ENCODE results near the gene CTNND2.

The CTNND2 gene

DNA sequence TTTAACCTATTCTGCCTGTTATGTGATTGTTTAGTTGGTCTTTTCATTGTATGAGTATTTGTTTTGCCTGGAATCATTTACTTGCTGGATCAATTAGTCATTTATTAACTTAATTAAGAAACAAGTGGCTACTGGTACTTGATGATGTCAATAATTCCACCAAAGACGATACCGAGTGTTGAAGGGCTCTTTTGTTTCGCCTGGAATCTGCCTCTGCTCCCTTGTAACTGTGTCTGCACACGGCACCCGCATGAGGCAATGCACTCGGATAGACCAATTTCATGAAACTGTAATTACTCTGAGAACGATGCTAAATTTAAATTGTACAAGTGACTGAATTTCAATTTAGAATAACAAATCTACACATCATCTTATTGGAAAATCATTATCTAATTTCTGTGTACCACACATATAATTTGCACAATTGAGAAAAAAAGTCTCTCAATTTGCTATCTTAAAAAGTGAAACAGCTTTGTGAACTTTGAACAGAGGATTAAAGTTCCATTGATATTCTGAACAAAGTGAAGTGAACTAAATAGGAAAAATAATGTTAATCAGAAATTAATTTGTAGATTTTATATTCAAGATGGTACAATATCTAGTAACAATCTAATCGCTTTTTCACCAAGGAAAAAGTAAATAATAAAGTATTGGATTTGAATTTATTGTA is 143.2 kb downstream of the CTNND2 start:
- DNase-seq (ENCODE audit: low spot score): no peak

DNA sequence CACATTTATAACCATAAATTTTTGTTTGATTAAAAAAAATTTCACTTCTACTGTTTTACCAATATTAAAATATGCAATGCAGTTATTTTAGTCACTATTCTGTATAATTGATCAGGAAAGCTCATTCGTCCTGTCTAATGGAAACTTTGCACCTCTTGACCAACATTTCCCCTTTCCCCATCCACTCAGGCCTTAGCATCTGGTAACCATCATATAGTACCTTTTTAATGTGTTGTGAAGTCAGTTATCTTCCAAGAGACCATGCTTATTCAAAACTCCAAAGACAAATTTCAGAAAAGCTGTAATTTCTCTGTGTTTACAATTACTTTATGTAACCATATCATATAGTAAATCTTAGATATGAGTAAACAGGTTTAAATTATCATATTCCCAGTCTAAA is 145.9 kb downstream of the CTNND2 start:
- no peak for DNase-seq (ENCODE audit: low spot score)

GRCh38 chr5:11757661-11758060 is 146.6 kb downstream of the CTNND2 start:
- no peak for DNase-seq (ENCODE audit: low spot score)

GRCh38 chr5:11737010-11737409 is 167.2 kb downstream of the CTNND2 start:
- no peak for DNase-seq (ENCODE audit: low spot score)

- DNase-seq (ENCODE audit: low spot score): no peak
These were observed 169.9 kb downstream of the CTNND2 start for GRCh38 chr5:11734369-11734768.

- no peak for DNase-seq (ENCODE audit: low spot score)
These were observed 170.4 kb downstream of the CTNND2 start for GRCh38 chr5:11733840-11734192.

DNA sequence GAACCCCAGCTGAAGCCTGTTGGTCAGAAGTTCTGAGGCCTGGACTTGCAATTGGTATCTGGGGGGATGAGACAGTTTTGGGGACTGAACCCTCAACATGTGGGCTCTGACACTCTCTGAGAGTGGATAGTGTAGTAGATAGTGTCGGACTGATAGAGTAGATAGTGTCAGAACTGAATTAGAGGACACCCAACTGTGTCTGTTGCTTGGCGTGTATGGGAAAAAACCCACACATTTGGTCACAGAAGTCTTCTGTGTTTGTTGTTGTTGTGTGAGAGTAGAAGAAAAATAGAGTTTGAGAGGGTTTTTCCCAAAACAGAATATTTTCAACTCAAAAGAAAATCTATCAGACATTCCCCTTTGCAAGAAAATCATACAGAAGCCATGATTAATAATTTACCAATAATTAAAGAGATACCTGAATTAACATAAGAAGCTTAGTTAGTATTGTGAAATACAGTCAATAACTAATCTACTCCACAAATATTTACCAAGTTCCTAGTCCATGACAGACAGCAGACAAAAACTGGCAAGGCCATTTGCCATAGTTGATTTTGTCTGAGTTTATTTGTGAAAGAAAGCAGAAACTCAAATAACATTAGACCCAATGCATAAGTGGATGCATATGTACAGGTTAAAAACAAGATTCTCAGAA is 170.9 kb downstream of the CTNND2 start:
- no peak for DNase-seq (ENCODE audit: low spot score)

GRCh38 chr5:11724940-11725339 is 179.3 kb downstream of the CTNND2 start:
- no peak for DNase-seq (ENCODE audit: low spot score)

GRCh38 chr5:11719888-11720481 is 184.3 kb downstream of the CTNND2 start:
- no peak for DNase-seq (ENCODE audit: low spot score)

DNA sequence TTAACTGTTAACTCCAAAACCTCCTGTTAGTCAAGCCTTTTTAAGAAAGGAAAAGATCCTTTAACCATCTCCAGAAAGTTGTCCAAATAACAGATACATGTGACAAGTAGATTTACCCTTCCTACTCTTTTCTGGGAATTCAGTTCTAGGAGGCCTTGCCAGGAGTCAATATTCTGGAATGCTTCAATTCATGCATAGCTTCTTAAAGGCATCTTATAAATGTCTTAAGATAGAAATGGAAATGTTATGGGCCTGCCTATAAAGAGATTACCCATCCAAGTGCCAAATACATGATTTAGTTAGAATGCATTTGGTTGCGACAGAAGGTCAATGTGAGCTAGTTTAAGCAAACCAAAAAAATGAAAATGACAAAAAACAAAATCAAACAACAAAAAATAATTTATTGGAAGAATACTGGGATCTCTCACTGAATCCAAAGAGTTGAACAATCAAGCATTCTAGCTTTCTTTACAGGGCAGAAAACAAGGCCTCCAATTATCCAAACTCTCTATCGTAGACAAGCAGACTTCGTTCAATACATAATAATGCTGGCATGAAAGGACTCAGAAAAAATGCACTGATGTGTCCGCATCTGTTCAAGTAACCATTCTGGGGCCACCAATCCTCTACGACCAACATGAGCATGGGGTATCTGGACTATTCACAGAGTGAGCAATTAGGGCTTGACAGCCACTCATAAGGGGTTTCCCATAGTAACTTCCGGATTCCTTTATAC is 188.6 kb downstream of the CTNND2 start:
- no peak for DNase-seq (ENCODE audit: low spot score)

DNA sequence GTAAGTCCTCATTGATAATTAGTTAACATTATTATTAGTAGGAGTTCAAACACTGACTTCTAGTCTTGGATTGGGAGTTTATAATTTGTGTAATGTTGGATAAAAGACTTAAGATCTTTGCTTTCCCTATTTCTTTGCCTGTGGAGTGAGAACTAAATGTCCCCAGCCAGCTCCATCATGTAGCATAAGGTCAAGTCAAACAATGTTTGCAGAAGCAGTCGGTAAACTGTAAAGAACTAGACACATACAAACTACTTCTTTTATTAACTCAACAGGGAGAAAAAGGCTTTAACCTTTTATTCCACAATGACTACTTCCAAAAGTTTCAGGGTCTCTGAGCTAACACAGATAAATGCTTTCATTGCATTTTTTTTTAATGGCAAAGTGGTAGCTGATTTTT is 192.3 kb downstream of the CTNND2 start:
- no peak for DNase-seq (ENCODE audit: low spot score)

GRCh38 chr5:11709021-11709420 is 195.2 kb downstream of the CTNND2 start:
- no peak for DNase-seq (ENCODE audit: low spot score)

- no peak for DNase-seq (ENCODE audit: low spot score)
These were observed 199.3 kb downstream of the CTNND2 start for GRCh38 chr5:11704916-11705315.

DNA sequence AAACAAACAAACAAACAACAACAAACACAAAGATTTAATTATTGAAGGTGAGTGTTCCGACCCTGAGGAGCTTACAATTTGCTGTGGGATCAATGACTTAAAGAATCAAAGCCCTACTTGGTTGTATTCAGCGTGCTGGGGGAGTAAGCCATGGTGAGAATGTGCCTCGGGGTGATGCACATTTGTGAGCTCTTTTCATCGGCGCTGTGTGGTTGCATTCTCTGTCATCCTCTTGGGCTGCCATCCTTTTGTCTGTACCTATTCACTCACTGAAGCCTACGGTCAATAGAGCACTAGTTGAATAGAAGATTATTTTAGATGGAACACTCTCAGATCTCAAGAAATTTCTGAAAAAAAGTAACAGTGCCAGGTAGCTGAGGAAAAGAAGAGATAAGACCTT is 203.9 kb downstream of the CTNND2 start:
- DNase-seq (ENCODE audit: low spot score): no peak

DNA sequence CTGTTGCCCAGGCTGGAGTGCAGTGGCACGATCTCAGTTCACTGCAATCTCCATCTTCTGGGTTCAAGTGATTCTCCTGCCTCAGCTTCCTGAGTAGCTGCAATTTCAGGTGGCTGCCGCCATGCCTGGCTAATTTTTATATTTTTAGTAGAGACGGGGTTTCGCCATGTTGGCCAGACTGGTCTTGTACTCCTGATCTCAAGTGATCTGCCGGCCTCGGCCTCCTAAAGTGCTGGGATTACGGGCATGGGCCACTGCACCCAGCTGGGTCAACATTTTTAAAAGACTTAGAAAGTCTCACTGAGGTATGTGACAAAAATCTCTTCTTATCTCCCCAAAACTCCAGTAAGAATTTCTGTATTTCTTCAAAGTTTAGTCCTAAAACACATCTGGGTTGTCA is 211.6 kb downstream of the CTNND2 start:
- no peak for DNase-seq (ENCODE audit: low spot score)

GRCh38 chr5:11687498-11687897 is 216.7 kb downstream of the CTNND2 start:
- DNase-seq (ENCODE audit: low spot score): no peak

GRCh38 chr5:11684607-11685006 is 219.6 kb downstream of the CTNND2 start:
- no peak for DNase-seq (ENCODE audit: low spot score)

DNA sequence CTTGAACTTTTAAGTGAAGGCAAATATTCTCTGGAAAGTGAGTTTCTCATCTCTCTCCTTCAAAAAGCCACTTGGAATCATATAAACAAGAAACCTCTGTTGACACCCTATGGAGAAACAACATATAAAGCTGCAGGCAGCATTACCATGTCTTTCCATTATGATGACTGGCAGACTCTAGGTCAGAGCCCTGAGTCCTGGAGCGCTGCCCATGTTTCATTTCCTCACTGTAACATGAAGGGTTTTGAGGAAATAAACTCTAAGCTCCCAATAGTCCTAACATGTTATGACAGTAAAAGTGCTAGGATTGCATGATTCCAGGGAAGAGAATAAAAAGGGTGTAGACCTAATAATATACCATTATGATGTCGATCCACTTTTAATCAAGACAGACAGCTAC is 220.6 kb downstream of the CTNND2 start:
- DNase-seq (ENCODE audit: low spot score): no peak

GRCh38 chr5:11681796-11682195 is 222.4 kb downstream of the CTNND2 start:
- no peak for DNase-seq (ENCODE audit: low spot score)

GRCh38 chr5:11679676-11680075 is 224.6 kb downstream of the CTNND2 start:
- DNase-seq (ENCODE audit: low spot score): no peak

DNA sequence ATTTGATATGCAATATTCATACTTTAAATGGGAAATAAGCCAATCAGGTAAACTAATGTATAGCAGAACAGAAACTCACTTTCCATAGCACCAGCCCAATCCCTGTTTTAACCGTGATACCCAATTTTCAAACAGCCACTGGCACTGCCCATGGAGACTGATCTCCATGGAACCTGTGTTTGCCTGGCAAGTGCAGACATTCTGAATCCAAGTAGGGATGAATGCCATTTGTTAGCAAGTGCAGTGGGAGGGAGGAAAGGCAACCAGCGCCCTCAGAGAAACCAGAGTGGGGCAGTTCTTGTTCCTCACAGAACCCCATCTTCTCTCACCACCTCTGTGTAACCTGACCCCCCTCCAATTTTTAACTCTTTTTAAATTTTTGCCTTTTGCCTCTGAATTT is 229.1 kb downstream of the CTNND2 start:
- no peak for DNase-seq (ENCODE audit: low spot score)

DNA sequence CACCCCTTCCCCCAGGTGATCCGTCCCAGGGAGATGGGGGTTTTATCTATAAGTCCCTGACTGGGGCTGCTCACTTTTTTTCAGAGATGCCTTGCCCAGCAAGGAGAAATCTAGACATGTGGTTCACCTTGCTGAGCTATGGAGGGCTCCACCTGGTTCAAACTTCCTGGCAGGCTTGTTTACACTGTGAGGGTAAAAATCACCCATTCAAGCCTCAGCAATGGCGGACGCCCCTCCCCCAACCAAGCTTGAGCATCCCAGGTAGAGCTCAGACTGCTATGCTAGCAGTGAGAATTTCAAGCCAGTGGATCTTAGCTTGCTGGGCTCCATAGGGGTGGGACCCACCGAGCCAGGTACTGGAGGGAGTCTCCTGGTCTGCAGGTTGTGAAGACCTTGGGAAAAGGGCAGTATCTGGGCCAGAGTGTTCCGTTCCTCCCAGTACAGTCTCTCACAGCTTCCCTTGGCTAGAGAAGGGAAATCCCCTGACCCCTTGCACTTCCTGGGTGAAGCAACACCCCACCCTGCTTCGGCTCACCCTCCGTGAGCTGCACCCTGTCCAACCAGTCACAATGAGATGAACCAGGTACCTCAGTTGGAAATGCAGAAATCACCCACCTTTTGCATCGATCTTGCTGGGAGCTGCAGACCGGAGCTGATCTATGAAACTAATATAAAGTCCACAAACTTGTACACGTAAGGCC is 231.7 kb downstream of the CTNND2 start:
- no peak for DNase-seq (ENCODE audit: low spot score)

All from hepatic stellate cell (primary cell).